Measurements from ENCODE around the gene ING3.

DNA sequence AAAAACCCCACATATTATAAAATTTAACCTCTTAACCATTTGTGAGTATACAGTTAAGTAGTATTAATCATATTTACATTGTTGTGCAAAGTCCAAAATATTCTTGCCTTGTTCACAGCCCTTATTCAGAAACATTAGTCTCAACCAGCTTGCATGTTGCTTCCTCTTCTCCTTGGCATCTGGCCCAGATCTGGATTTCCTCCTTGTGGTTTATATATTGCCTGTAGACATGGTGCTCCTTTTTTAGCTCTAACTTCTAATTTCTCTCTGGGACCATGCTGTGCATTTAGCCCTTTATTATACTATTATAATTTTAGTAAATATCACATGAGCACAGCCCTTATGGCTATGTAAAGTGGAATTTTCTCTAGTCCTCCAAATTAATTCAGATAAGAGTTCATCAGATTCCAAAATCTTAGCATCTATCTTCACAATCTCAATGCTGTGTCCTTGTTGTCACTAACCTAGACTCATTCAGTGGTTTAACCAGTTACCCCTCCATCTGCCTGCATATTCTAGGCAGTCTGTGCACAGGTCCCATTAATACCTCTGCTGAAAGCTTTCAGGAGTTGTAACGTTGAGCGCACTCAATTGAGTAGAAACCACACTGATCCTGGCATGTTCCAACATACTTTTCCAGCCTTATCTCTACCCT lies 45.9 kb downstream of the ING3 start:
- TF ChIP-seq, protein P1, sequence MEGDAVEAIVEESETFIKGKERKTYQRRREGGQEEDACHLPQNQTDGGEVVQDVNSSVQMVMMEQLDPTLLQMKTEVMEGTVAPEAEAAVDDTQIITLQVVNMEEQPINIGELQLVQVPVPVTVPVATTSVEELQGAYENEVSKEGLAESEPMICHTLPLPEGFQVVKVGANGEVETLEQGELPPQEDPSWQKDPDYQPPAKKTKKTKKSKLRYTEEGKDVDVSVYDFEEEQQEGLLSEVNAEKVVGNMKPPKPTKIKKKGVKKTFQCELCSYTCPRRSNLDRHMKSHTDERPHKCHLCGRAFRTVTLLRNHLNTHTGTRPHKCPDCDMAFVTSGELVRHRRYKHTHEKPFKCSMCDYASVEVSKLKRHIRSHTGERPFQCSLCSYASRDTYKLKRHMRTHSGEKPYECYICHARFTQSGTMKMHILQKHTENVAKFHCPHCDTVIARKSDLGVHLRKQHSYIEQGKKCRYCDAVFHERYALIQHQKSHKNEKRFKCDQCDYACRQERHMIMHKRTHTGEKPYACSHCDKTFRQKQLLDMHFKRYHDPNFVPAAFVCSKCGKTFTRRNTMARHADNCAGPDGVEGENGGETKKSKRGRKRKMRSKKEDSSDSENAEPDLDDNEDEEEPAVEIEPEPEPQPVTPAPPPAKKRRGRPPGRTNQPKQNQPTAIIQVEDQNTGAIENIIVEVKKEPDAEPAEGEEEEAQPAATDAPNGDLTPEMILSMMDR (IDR thresholded peaks at IDR 0.05), result peak in 1 of 4 experiments; percentile 12
- TF ChIP-seq POLR2AphosphoS5 (IDR thresholded peaks at IDR 0.05), result peak; percentile 46
